HepG2 (cell line): ENCODE results near the gene FBXO10. TPM values are rescaled to one million over a fixed set of nuclear protein-coding genes. Genes with fewer than 3 reads are reported as not detected.
A peak's percentile ranks its signal among the peaks of the same experiment; 100 is the strongest.

Experiments
- BCLAF1 ChIP-seq: fragments of 450-650 bp; IDR thresholded peaks from 2 replicates; pipeline ENCODE4 v1.6.1; 2017; ENCODE audit warnings: mild to moderate bottlenecking
- DPF2 ChIP-seq: sonication (generic); formaldehyde crosslinking; IDR thresholded peaks from 2 replicates; pipeline ENCODE4 v1.4.0; 2020; ENCODE audit warnings: mild to moderate bottlenecking, low read depth, missing genetic modification reagents, borderline replicate concordance
- FOXA3 ChIP-seq: IDR thresholded peaks from 2 replicates; pipeline ENCODE4 v1.6.1; 2016; ENCODE audit warnings: missing genetic modification reagents, missing compliant biosample characterization
- GLMP ChIP-seq: sonication (generic); formaldehyde crosslinking; IDR thresholded peaks from 2 replicates; pipeline ENCODE4 v1.9.0; 2021; ENCODE audit warnings: missing genetic modification reagents, mild to moderate bottlenecking, borderline replicate concordance
- HOXD1 ChIP-seq: sonication (generic); formaldehyde crosslinking; IDR thresholded peaks from 2 replicates; pipeline ENCODE4 v1.5.0; 2020; ENCODE audit warnings: missing genetic modification reagents
- KAT2B ChIP-seq: fragments of 150-350 bp; IDR thresholded peaks from 2 replicates; pipeline ENCODE4 v1.6.1; 2014; ENCODE audit warnings: low read depth, low read length, borderline replicate concordance
- MAF1 ChIP-seq: sonication (generic); formaldehyde crosslinking; IDR thresholded peaks from 2 replicates; pipeline ENCODE4 v1.5.0; 2020; ENCODE audit warnings: missing genetic modification reagents, borderline replicate concordance
- MED1 ChIP-seq: sonication (generic); formaldehyde crosslinking; IDR thresholded peaks from 2 replicates; pipeline ENCODE4 v1.4.0; 2020; ENCODE audit warnings: missing genetic modification reagents
- MIXL1 ChIP-seq: IDR thresholded peaks from 2 replicates; pipeline ENCODE4 v1.6.1; 2016
- PITX1 ChIP-seq: sonication (generic); formaldehyde crosslinking; IDR thresholded peaks from 2 replicates; pipeline ENCODE4 v1.5.1; 2020; ENCODE audit warnings: mild to moderate bottlenecking, missing genetic modification reagents
- PRDM15 ChIP-seq: sonication (generic); formaldehyde crosslinking; IDR thresholded peaks from 2 replicates; pipeline ENCODE4 v1.4.0; 2020; ENCODE audit warnings: missing genetic modification reagents
- SALL1 ChIP-seq: sonication (generic); formaldehyde crosslinking; IDR thresholded peaks from 2 replicates; pipeline ENCODE4 v1.8.0; 2022; ENCODE audit warnings: mild to moderate bottlenecking, missing genetic modification reagents
- SMAD9 ChIP-seq: sonication (generic); formaldehyde crosslinking; IDR thresholded peaks from 2 replicates; pipeline ENCODE4 v1.5.1; 2020; ENCODE audit warnings: mild to moderate bottlenecking, missing genetic modification reagents
- SOX5 ChIP-seq: IDR thresholded peaks from 2 replicates; pipeline ENCODE4 v1.6.1; 2016; ENCODE audit warnings: borderline replicate concordance
- TMF1 ChIP-seq: sonication (generic); formaldehyde crosslinking; IDR thresholded peaks from 2 replicates; pipeline ENCODE4 v1.8.1; 2022; ENCODE audit warnings: low read depth, missing genetic modification reagents
- ZNF333 ChIP-seq: sonication (generic); formaldehyde crosslinking; IDR thresholded peaks from 2 replicates; pipeline ENCODE4 v1.4.0; 2020; ENCODE audit warnings: mild to moderate bottlenecking, missing genetic modification reagents, borderline replicate concordance
- ZNF367 ChIP-seq: sonication (generic); formaldehyde crosslinking; IDR thresholded peaks from 2 replicates; pipeline ENCODE4 v1.4.0; 2020; ENCODE audit warnings: missing genetic modification reagents, borderline replicate concordance
- polyA plus RNA-seq, 8 experiments: library from polyadenylated mRNA; depleted of rRNA in 3 of 8; stranded (reverse) in 7 of 8; unstranded in 1 of 8; fragments of >200 nt; fragmentation: Illumina TruSeq in 4 of 8; extraction: Trizol in 4 of 8; gene quantifications; 2 replicates each; pipeline versions ENCODE4 v1.2.1 to v1.2.3, GENCODE V29; 2011 to 2016; ENCODE audit warnings: low read depth in 4 of 8, missing spikeins in 1 of 8, mixed read lengths in 1 of 8; ENCODE audit not compliant: insufficient read depth in 1 of 8
- total RNA-seq, 5 experiments: library from RNA; depleted of rRNA; stranded (reverse); fragments of >200 nt; fragmentation: Illumina TruSeq; extraction: Trizol; gene quantifications; 2 replicates each; pipeline ENCODE4 v1.2.3, GENCODE V29; 2016; ENCODE audit warnings: low read depth in 1 of 5

The FBXO10 gene
- total and polyA plus RNA-seq, 2 of the 13 experiments (the other 11 are each of a cell fraction or from before 2014, with no cell fraction given): 3.1 to 5.1 TPM

GRCh38 chr9:37501957-37502596 is 74.1 kb downstream of the FBXO10 start (continued):
- TF ChIP-seq GLMP (CRISPR knock-in tag): no peak
- TF ChIP-seq PITX1 (CRISPR knock-in tag): no peak
- no peak for TF ChIP-seq MIXL1 (CRISPR knock-in tag)
- TF ChIP-seq KAT2B: no peak
- no peak for TF ChIP-seq SMAD9
- TF ChIP-seq SOX5: 0 out of 2 replicates have a peak, but pooled peaks have one; percentile 15
- no peak for TF ChIP-seq HOXD1 (CRISPR knock-in tag)
- TF ChIP-seq ZNF333 (CRISPR knock-in tag): no peak
- TF ChIP-seq MED1 (CRISPR knock-in tag): peak; percentile 40; the same call in 1 of the 2 replicates
- TF ChIP-seq BCLAF1: no peak
- no peak for TF ChIP-seq DPF2
- TF ChIP-seq SALL1 (CRISPR knock-in tag): peak; percentile 13; the same call in 1 of the 2 replicates
- no peak for TF ChIP-seq ZNF367 (CRISPR knock-in tag)
- TF ChIP-seq FOXA3 (CRISPR knock-in tag): peak; percentile 5; the same call in 1 of the 2 replicates
- TF ChIP-seq PRDM15 (CRISPR knock-in tag): no peak
- TF ChIP-seq TMF1 (CRISPR knock-in tag): no peak
- no peak for TF ChIP-seq MAF1
- TF ChIP-seq, all 625 proteins: peak for 15
